SU-DHL-6 (cell line): ENCODE results near the gene SULT1C4.

Experiments used
- EZH2phosphoT487 ChIP-seq: fragments of 200-600 bp; sonication (generic), shearing (Covaris generic); conservative IDR thresholded peaks from 2 replicates; pipeline ENCODE4 v1.6.1; 2018; ENCODE audit warnings: mild to moderate bottlenecking, antibody characterized with exemption, low read length, moderate library complexity, mixed read lengths
- TF ChIP-seq, protein P1 (sequence below): fragments of 200-600 bp; sonication (generic); IDR thresholded peaks from one replicate; pipeline ENCODE4 v1.5.1; 2017; ENCODE audit warnings: antibody characterized with exemption, mild to moderate bottlenecking, low read length, moderate library complexity; ENCODE audit not compliant: insufficient read depth, poor library complexity, severe bottlenecking

DNA sequence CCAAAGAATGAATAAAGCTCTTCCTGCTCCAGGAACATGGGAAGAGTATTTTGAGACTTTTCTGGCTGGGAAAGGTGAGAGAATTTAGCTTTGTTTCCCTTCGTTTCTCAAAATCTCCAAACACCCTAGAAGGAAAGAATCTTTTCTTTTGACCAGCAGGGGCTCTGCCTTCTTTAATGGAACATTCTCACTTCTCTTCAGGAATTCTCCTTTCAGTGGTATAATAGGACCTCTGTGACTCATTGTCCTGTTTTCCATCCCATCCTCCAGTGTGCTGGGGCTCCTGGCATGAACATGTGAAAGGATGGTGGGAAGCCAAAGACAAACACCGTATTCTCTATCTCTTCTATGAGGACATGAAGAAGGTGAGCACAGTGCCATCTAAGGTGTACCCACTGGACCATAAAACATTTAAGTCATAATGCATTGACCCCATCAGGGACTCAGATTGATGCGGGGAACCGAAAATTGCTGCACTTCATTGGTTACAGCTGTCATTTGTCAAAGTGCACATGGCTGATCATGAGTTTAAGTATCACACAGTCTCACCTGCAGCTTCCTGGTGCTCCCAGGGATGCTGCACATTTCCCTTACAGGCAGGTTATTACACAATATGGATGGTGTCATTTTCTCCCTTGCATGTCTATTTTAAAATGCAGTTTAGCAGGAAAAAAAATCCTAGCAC is 5.5 kb downstream of the SULT1C4 start:
- TF ChIP-seq EZH2phosphoT487: no peak
- TF ChIP-seq, protein P1, sequence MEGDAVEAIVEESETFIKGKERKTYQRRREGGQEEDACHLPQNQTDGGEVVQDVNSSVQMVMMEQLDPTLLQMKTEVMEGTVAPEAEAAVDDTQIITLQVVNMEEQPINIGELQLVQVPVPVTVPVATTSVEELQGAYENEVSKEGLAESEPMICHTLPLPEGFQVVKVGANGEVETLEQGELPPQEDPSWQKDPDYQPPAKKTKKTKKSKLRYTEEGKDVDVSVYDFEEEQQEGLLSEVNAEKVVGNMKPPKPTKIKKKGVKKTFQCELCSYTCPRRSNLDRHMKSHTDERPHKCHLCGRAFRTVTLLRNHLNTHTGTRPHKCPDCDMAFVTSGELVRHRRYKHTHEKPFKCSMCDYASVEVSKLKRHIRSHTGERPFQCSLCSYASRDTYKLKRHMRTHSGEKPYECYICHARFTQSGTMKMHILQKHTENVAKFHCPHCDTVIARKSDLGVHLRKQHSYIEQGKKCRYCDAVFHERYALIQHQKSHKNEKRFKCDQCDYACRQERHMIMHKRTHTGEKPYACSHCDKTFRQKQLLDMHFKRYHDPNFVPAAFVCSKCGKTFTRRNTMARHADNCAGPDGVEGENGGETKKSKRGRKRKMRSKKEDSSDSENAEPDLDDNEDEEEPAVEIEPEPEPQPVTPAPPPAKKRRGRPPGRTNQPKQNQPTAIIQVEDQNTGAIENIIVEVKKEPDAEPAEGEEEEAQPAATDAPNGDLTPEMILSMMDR: no peak
